Endothelial cell of coronary artery (primary cell): ENCODE data around the gene PER3. TPM values are rescaled to one million over a fixed set of nuclear protein-coding genes. Genes with fewer than 3 reads are reported as not detected.

Experiments
- total RNA-seq: library from RNA; depleted of rRNA; stranded (reverse); fragments of >200 nt; gene quantifications from 2 replicates; pipeline ENCODE4 v1.2.3, GENCODE V29; 2014

PER3 gene
- 0.90 and 2.6 TPM in 2 replicates for total RNA-seq

GRCh38 chr1:7783826-7784491 lies at the start of gene PER3:
TSS of gene PER3 (plus strand) at chr1:7784291. CDS start at chr1:7784878, 587 bp downstream.

DNA sequence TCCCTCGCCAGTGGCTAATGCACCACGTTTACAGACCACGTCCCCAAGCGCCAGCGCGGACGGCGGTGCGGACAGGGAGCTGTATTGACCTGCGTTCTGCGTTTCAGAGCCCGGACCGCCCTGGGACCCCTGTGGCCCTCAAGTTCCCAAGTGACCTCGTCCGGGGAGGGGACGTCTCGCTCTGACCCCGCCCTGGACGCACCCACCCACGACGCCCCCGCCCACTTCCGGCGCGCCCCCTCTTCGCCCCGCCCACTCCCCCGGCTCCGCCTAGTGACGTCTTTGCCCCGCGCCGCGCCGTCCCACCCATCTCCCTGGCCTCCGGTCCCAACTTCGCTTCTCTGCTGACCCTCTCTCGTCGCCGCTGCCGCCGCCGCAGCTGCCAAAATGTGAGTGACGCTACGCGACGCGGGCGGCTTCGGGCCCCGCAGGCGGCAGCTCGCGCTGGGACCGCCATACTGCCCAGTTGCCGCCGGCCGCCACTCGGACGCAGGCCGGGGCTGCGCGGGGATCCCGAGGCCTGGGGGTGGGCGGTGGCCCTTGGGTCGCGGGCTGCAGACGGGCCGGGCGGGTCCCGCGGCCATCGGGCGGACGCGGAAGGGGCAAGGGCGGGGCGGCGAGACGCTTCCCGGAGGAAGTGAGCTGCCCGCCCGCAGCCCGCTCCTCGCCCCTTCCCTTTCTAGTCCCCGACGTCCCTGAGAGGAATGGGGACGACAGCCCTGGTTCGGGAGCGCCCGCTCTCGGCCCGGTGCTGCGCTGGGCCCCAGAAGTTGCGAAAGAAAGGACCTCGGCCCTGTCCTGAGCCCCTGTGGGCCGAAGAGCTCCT lies 12.9 kb upstream of the PER3 start, which contains the start of gene VAMP3:
Gene VAMP3, plus strand, starts transcription at position 300 of the 826 bp plus-strand sequence. Its CDS starts 88 bp downstream, at position 388.

GRCh38 chr1:7852804-7853683 lies 69.0 kb downstream of the PER3 start, which contains the start of gene UTS2:
TSS of gene UTS2 (minus strand) at chr1:7853065. CDS start at chr1:7853003, 62 bp downstream.

Other genes with a start within 250 kb of the PER3 start
- gene VAMP3, start 13.0 kb upstream of the PER3 start, total RNA-seq, result 82.6 and 94.8 TPM in 2 replicates
- not detected in 2 replicates for gene UTS2, start 68.8 kb downstream of the PER3 start, total RNA-seq
- 0.27 and 0.75 TPM in 2 replicates for gene TNFRSF9, start 156.5 kb downstream of the PER3 start, total RNA-seq
- gene PARK7, start 177.4 kb downstream of the PER3 start, total RNA-seq, result 289 and 292 TPM in 2 replicates
- 17.1 and 174 TPM in 2 replicates for gene ERRFI1, start 242.0 kb downstream of the PER3 start, total RNA-seq